GM21526 (cell line): Measurements from ENCODE around the gene ZNF732.
"Not testable (repeated sequence)": the region's sequence is repeated elsewhere in the genome, so short reads cannot be mapped to it uniquely, and the experiment has no call there.

Experiments used
- ATAC-seq: cut with Tn5 transposase; IDR thresholded peaks from one replicate; pipeline ENCODE4 v1.9.1; 2021; ENCODE audit warnings: moderate library complexity; ENCODE audit not compliant: unreplicated experiment, low FRiP score

ZNF732 gene

DNA sequence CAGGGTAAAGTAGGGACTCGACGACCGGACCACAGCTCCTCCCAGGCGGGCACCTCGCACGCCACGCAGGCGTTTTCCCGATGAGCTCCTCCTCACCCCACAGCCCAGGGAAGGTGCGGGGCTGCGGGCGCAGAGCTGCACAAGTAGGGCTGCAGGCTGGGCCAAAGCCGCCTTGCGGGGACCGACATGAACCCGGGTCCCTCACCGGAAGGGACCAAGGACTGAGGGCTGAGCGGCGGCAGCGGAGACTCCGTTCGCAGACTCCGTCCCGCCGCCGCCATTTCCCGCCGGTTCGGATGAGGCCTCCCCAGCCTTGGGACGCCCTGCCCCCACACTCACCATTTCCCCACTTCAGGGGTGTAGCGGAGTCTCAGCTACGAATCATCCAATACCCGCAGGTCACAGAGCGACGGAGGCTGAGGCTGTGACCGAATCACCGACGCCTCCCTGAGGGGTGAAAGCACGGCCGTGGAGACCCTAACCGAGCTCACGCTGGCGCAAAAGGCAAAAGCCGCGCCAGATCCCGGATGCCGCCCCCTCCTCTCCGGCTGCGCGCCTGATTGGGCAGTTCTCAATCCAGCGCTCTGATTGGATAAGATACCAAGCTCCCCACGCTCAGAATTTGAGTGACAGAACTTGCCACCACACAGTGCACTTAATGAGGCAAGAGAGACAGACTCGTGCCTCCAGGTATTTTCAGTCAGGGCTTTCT, at the start of gene ZNF732:
ZNF732 (minus strand) TSS at position 506 of the 712 bp plus-strand sequence; CDS start at position 342, 164 bp downstream.
- no peak for ATAC-seq

DNA sequence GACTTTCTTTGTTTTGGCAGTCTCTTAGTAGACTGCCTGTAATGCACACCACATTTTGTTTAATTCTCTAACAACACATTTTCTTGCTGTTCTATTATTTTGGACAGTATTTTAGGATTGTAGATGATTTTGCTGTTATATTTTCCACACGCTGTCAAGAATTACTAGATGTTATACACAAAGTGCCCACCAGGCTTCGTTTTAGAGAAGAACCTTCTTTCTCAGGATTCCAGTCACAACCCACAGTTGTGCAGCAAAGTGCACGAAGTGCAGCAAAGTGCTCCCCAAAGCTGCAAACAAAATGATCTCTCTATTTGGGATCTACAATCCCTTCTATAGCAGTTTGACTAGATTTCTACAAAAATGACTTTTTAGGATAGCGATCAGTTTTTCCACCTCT, 34.7 kb upstream of the ZNF732 start:
- ATAC-seq = no peak

DNA sequence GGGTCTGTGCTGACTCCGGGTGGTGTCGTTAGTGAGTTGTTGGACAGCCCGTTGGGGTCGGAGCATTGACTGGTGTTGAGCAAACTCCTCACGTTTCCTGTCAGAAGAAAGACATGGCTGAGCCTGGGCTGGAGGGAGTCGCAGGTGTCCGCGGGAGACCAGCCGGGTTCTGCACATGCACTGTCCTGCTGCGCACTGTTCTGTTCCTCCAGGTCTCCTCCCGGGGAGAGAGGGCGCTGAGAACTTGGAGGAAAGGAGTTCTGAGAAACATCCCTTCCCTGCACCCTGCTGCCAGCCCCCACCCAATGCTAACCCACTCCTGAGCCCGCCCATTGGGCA, 33.5 kb upstream of the ZNF732 start:
- ATAC-seq = no peak

DNA sequence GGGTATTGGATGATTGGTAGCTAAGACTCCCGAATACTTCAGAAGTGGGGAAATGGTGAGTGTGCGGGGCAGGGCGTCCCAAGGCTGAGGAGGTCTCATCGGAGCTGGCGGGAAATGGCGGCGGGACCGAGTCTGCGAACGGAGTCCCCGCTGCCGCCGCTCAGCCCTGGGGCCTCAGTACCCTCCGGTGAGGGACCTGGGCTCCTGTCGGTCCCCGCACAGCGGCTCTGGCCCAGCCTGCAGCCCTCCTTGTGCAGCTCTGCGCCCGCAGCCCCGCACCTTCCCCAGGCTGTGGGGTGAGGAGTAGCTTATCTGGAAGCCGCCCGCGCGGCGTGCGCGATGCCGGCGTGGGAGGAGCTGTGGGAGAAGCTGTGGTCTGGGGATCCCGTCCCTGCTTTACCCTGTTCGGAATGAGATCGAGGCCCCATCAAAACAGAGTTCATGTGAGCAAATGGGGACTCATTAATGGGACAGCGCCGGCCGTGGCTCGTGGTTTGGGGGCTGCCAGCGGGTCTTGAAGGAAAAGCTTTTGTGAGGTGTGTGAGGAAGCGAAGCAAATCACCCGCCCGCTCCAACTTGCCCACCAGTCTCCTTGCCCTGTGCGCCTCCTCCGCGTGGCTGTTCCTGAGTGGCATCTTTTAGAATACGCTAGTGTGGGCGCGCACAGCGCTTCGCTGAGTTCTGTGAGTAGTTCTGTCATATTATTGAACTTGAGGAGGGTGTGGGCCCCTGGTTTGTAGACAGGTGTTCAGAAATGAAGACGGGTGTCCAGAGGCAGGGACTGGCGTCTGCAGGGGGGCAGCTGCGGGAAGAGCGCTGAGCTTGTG, 32.9 kb upstream of the ZNF732 start:
- peak; percentile 27 for ATAC-seq

DNA sequence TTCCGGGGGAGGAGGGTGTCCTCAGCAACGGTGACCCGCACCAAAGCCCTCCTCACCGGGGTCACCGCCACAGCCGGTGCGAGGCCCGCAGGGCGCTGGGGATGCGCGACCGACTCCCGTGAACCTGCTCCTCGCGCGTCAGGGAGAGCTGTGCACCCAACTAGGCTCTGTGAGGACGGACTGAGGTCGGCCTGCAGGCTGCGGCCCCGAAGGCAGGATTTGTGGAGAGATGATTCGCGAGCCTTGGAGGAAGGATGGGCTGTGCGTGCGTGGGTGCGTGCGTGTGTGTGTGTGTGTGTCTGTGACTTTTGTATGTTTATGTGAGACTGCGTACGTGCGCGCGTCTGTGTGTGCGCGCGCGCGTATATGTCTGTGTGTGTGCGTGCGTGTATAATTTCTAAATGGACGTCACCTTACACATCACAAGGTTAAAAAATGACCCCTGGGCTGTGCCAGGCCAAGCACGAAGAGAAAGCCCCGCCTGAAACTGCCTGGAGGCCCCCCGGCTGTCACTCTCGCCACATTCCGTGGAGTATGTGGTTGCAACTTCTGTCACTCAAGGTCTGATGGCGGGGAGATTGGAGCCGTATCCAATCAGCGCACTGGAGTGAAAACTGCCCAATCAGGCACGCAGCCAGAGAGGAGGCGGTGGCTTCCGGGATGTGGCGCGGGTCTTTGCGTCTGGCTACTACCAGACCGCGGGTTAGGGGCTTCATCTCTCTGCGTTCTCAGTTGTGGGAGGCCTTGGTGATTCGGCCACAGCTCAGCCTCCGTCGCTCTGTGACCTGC, 32.1 kb upstream of the ZNF732 start, which contains the start of gene ZNF141:
ZNF141 (plus strand) TSS at position 672 of the 789 bp plus-strand sequence. CDS start 170 bp downstream, outside the sequence.
- peak; percentile 94 for ATAC-seq

DNA sequence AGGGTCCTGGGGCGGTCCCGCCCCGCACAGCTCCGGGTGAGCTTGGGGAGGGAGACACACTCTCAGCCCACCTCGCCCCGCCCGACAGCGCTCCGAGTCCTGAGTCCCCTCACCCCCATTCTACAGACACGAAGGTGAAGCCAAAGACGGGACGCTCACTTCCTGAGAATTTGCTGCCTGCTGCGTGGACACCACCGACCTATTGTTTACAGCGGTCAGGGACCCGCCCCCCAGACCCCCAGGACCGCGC, 31.5 kb upstream of the ZNF732 start:
- ATAC-seq = no peak

DNA sequence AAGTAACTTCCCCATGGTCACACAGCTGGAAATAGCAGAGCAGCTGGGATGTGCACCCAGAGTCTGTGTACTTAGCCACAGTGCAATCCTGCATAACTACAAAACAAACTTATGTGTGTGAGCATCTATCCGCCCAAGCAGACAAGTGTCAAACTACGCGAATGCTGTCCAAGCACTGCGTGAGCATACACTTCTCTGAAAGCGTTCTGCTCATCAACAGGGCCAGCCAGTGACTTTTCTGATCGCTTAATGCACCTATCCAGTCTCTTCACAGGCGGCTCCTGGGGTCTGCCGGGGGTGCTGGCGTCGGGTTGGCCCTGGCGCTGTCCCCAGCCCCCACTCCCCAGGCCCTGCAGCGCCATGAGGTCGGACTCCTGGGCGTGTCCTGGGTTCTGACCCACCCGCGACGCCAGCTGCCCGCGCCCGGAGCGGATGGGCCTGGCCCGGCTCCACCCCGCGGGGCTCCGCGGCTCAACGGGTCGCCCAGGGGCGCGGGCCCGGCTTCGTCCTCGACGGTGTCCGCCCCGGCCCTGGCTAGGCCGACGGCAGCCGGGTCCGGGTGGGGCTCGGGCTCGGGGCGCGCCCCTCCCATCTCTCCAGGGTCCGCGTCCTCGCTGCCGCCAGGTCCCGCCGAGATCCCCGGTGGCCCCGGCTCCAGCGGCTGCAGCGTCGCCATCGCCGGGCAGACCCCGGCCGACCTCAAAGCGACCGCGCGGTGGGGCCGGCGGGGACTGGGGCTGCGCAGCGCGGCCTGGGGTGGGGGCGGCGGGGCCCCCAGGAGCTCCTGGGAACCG, 31.0 kb upstream of the ZNF732 start:
- peak; percentile 1 for ATAC-seq

DNA sequence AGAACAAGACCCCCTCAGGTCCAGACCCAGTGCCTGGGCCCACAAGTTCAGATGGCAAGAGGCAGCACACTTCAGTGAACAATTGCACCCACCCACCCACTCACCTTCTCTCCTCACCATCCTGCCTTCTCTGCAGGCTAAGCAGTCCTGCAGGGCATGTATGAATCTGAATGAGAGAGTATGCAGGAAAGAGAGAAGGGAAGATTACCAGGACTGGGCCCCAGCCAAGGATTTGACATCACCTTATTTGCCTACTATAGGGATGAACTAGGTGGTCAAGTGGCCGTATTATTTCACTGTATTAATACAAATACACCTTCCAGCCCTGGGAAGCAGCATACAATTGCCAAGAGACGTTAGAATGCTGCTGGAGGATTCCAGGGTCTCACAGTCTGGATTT, 30.2 kb upstream of the ZNF732 start:
- ATAC-seq = no peak

DNA sequence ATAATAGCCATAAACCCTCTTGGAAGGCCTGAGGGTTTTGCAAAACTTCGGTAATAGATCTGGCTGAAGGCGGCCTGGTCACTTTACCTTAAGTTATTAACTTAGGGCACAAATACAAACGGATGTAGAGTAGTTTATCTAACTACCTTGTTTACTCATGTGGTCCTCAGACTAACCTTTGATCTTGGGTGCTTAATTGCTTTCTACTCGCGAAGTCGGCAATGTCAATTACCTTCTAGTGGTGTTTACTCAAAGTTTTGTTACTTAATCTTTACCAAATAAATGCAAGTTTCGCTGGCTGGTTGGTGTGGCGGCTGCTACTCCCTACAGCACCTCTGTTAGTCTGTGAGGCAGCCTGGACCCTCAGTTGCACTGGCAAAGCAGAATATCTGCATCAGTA, 23.5 kb upstream of the ZNF732 start:
- ATAC-seq = no peak

DNA sequence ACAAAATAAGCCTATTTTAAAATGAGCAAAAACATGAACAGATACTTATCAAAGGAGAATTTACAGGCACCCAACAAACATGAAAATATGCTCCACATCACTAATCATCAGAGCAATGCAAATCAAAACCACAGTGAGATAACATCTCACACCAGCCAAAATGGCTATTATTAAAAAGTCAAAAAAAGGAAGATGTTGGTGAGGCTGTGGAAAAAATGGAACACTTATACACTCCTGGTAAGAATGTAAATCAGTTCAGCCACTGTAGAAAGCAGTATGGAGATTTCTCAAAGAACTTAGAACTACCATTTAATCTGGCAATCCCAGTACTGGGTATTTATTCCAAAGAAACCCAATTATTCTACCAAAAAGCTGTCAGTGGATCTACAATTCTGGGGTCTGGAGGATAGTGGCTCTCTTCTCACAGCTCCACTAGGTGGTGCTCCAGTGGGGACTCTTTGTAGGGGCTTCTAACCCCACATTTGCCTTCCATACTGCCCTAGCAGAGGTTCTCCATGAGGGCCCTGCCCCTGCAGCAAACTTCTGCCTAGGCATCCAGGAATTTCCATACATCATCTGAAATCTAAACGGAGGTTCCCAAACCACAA, 9.1 kb upstream of the ZNF732 start:
- no peak for ATAC-seq

DNA sequence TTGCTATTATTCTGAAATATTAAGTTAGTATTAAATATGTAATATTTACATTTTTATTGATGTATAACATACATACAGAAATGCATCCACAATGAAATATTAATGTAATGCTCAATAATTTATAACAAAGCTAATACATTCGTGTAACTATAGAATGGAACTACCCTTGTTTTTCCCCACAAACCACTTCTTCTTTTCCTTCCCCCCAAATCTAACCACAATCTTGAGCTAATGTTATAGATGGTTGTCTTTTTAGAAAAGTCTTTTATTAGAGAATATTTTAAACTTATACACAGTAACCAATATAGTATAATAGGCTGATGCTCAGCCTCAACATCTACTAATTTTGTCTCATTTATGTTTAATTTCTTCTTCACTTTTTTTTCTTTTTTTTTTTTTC, 4.5 kb upstream of the ZNF732 start:
- ATAC-seq = no peak

DNA sequence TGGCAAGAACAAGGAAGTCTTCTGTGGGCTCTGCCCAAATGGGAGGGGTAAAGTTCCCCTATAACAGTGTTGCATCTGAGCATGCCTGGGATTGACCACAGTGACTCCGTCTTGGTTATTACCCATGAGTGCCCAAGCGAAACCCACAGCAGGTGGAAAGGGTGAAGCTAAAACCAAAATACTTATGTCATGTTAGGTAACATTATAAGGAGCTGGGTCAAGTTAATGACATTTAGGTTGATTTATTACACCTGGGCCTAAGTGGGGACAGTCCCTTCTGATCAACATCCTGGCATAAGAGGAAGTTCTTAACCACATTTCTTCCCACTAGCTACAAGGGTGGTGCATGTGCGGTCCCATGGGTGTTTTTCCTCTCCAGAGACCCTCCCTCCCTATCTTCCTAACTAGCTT, 1.3 kb upstream of the ZNF732 start:
- no peak for ATAC-seq

DNA sequence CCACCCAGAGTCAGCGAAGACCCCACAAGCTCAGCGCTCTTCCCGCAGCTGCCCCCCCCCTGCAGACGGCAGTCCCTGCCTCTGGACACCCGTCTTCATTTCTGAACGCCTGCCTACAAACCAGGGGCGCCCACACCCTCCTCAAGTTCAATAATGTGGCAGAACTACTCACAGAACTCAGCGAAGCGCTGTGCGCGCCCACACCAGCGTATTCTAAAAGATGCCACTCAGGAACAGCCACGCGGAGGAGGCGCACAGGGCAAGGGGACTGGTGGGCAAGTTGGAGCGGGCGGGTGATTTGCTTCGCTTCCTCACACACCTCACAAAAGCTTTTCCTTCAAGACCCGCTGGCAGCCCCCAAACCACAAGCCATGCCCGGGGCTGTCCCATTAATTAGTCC, 758 bp downstream of the ZNF732 start:
- not testable (repeated sequence) for ATAC-seq

DNA sequence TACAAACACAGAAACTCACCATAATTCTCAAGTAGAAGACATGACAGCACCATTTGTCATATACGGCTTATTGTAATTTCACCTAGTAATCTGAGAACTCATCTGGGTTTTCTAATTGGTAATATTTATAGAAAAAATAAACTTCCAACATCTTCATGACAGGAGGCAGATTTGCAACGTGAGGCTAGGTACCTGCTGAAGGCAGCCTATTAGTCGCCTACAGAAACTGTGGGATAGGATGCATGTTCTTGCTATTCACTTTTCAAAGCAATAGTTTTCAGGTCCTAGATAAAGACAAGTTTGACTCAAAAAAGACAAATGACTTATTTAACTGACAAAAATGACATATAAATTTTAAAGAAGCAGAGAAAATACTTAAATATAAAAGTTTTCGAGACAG, 2.9 kb downstream of the ZNF732 start:
- ATAC-seq = no peak

DNA sequence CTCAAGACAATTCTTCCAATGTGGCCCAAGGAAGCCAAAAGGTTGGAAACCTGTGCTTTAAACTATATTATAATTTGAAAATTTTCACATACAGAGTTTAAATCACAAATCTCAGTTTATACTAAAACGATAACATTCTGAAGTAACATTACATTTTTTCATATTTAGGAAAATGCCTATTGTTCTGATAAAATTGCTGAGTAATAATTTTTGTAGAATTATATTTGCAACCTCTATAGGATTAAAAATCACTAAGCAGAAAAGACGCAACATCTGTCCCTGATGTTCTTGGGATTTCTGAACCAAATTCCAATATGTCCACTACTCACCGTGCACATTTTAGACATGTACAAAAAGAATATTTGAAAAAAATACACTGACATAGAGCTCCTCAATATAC, 10.5 kb downstream of the ZNF732 start:
- ATAC-seq = no peak

DNA sequence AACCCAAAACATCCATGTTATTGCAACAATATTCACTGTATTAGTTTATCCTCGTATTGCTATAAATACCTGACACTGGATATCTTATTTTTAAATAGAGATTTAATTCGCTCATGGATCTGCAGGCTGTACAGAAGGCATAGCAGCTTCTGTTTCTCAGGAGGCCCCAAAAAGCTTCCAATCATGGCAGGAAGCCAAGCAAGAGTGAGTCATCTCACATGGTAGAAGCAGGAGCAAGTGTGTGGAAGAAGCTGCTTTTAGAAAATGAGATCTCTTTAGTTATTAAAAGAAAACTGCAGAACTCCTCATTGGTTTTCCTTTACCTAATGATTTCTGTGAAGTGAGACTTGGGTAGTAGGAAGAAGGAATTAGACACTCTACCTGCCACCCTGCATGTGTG, 16.4 kb downstream of the ZNF732 start:
- ATAC-seq = no peak

DNA sequence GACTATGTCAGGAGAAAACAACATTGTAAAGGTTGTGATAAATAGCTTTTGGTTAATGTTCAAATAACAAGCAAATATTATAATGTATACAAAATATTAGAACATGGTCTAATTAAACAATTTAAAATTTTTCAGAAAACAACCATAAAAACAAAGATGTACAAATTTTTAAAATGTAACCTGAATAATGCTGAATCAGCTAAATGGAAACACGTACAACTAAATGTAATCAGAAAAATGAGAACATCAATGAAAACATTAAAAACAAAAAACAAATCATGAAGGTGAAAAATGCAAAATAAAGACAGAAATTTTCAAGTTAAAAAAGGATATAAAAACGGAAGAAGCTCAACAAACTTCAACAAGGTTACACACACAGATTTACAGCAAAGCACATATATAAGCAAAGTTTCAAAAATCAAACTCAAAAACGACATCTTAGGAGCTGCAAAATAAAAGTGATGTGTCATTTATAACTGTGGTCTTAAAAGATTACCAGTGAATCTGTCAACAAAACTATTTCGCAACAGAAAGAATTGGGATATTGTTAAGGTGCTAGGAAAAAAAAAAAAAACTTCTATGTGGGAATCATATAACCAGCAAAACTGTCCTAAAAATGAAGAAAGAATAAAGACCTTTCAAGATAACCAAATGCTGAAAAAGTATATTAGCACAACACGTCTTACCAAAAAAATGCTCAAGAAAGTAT, 31.8 kb downstream of the ZNF732 start:
- ATAC-seq = no peak

DNA sequence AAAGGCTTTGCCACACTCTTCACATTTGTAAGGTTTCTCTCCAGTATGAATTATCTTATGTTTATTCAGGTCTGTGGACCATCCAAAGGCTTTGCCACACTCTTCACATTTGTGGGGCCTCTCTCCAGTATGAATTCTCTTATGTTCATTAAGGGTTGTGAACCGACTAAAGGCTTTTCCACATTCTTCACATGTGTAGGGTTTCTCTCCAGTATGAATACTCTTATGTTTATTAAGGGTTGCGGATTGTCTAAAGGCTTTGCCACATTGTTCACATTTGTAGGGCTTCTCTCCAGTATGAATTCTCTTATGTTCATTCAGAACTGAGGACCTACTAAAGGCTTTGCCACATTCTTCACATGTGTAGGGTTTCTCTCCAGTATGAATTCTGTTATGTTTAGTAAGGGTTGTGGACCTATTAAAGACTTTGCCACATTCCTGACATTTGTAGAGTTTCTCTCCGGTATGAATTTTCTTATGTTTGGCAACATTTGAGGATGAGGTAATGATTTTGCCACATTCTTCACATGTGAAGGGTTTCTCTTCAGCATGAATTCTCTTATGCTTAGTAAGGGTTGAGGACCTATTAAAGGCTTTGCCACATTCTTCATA, 33.7 kb downstream of the ZNF732 start:
- no peak for ATAC-seq

DNA sequence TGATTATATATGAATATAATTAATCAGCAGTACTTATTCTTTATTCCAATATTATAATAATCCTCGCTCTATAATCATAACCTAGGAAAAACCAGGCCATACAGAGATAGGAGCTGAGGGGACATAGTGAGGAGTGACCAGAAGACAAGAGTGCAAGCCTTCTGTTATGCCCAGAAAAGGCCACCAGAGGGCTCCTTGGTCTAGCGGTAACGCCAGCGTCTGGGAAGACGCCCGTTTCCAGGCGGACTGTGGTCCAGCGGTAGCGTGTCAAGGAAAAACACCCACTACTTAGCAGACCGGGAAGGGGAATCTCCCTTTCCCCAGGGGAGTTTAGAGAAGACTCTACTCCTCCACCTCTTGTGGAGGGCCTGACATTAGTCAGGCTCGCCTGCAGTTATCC, 46.0 kb downstream of the ZNF732 start:
- not testable (repeated sequence) for ATAC-seq
